ENCODE measurements around the gene IL4. TPM values are rescaled to one million over a fixed set of nuclear protein-coding genes. Genes with fewer than 3 reads are reported as not detected.

IL4 gene
- total RNA-seq, 1 experiment from 2014 or later, result not detected

- ATAC-seq (no peak), DNase-seq (ENCODE audit: low spot score) (no peak)
- no peaks in the 10 kb centered on the region for H3K9me3 Mint-ChIP-seq
- no peaks in the 10 kb centered on the region for H3K4me1 Mint-ChIP-seq
- peaks cover 27% of the 10 kb centered on the region for H3K36me3 Mint-ChIP-seq
- no peak overlapping the region for H3K4me3 Mint-ChIP-seq
- POLR2A ChIA-PET, result no interaction called here
- no peak for TF ChIP-seq ZNF317 (CRISPR knock-in tag; IDR thresholded peaks at IDR 0.05; ENCODE audit: borderline replicate concordance, low read depth)
- no peak for TF ChIP-seq NR3C1 (CRISPR knock-in tag; conservative IDR thresholded peaks at IDR 0.05; ENCODE audit: low read depth)
- no peak for TF ChIP-seq ZNF263 (CRISPR knock-in tag; IDR thresholded peaks at IDR 0.05; ENCODE audit: low read depth)
- no peak for TF ChIP-seq ATF6 (CRISPR knock-in tag; IDR thresholded peaks at IDR 0.05)
- no peak for TF ChIP-seq E2F4 (CRISPR knock-in tag; IDR thresholded peaks at IDR 0.05; ENCODE audit: borderline replicate concordance, low read depth)
- TF ChIP-seq IRF2 (CRISPR knock-in tag; IDR thresholded peaks at IDR 0.05; ENCODE audit: borderline replicate concordance, low read depth), result no peak
- TF ChIP-seq JUN (CRISPR knock-in tag; IDR thresholded peaks at IDR 0.05), result no peak
- TF ChIP-seq IRF1 (CRISPR knock-in tag; IDR thresholded peaks at IDR 0.05), result no peak
- TF ChIP-seq STAT6 (CRISPR knock-in tag; conservative IDR thresholded peaks at IDR 0.05; ENCODE audit: low read depth), result no peak
- TF ChIP-seq ZNF138 (CRISPR knock-in tag; conservative IDR thresholded peaks at IDR 0.05), result no peak
- TF ChIP-seq FOXJ3 (CRISPR knock-in tag; IDR thresholded peaks at IDR 0.05; ENCODE audit: borderline replicate concordance), result no peak
- TF ChIP-seq NFYB (CRISPR knock-in tag; conservative IDR thresholded peaks at IDR 0.05; ENCODE audit: low read depth), result no peak
- no peak for TF ChIP-seq ERG (CRISPR knock-in tag; IDR thresholded peaks at IDR 0.05)
- TF ChIP-seq MLX (CRISPR knock-in tag; IDR thresholded peaks at IDR 0.05), result no peak
- no peak for TF ChIP-seq SMAD3 (CRISPR knock-in tag; IDR thresholded peaks at IDR 0.05; ENCODE audit: borderline replicate concordance)
- no peak for TF ChIP-seq NR1H2 (CRISPR knock-in tag; IDR thresholded peaks at IDR 0.05)
- TF ChIP-seq USF1 (CRISPR knock-in tag; IDR thresholded peaks at IDR 0.05), result no peak
- no peak for TF ChIP-seq ZBTB21 (CRISPR knock-in tag; IDR thresholded peaks at IDR 0.05; ENCODE audit: borderline replicate concordance)
- H3K27ac Mint-ChIP-seq, result no peak overlapping the region
- CTCF ChIA-PET, result no interaction called here
- H3K27me3 Mint-ChIP-seq (ENCODE audit: low read depth), result no peaks in the 10 kb centered on the region
These were observed 36.5 kb upstream of the IL4 start for GRCh38 chr5:132637241-132637640.

Measured in WTC11 (cell line).